Stimulated activated CD4-positive, alpha-beta T cell treated with anti-CD3 and anti-CD28 coated beads, TNF-alpha, amount 100 ng/mL, for 24 hours (primary cell): ENCODE data around the gene TET2.

Experiments used
- DNase-seq, 3 experiments: peaks; one replicate each; pipeline ENCODE4 v3.0.0-alpha.2; 2020; ENCODE audit warnings: low read depth in 3 of 3

The TET2 gene

DNA sequence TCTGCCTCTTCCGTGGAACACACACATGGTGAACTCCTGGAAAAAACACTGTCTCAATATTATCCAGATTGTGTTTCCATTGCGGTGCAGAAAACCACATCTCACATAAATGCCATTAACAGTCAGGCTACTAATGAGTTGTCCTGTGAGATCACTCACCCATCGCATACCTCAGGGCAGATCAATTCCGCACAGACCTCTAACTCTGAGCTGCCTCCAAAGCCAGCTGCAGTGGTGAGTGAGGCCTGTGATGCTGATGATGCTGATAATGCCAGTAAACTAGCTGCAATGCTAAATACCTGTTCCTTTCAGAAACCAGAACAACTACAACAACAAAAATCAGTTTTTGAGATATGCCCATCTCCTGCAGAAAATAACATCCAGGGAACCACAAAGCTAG lies 87.9 kb downstream of the TET2 start:
- no peak for DNase-seq

DNA sequence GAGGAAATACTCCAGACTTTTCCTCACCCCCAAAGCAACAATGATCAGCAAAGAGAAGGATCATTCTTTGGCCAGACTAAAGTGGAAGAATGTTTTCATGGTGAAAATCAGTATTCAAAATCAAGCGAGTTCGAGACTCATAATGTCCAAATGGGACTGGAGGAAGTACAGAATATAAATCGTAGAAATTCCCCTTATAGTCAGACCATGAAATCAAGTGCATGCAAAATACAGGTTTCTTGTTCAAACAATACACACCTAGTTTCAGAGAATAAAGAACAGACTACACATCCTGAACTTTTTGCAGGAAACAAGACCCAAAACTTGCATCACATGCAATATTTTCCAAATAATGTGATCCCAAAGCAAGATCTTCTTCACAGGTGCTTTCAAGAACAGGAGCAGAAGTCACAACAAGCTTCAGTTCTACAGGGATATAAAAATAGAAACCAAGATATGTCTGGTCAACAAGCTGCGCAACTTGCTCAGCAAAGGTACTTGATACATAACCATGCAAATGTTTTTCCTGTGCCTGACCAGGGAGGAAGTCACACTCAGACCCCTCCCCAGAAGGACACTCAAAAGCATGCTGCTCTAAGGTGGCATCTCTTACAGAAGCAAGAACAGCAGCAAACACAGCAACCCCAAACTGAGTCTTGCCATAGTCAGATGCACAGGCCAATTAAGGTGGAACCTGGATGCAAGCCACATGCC lies 89.7 kb downstream of the TET2 start:
- no peak for DNase-seq

GRCh38 chr4:105236916-105237311 lies 90.2 kb downstream of the TET2 start:
- DNase-seq, result no peak

GRCh38 chr4:105240037-105240436 lies 93.4 kb downstream of the TET2 start:
- DNase-seq, result no peak

DNA sequence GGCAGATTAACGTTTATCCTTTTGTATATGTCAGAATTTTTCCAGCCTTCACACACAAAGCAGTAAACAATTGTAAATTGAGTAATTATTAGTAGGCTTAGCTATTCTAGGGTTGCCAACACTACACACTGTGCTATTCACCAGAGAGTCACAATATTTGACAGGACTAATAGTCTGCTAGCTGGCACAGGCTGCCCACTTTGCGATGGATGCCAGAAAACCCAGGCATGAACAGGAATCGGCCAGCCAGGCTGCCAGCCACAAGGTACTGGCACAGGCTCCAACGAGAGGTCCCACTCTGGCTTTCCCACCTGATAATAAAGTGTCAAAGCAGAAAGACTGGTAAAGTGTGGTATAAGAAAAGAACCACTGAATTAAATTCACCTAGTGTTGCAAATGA lies 94.8 kb downstream of the TET2 start:
- DNase-seq, result no peak

DNA sequence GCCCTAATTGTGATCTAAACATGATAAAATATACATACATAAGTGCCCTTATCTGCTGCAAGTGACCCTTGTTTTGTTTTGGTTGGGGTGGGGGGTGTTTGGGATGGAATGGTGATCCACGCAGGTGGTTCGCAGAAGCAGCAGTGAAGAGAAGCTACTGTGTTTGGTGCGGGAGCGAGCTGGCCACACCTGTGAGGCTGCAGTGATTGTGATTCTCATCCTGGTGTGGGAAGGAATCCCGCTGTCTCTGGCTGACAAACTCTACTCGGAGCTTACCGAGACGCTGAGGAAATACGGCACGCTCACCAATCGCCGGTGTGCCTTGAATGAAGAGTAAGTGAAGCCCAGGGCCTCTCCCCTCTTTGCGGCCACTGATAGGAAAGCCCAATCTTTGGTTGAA lies 96.8 kb downstream of the TET2 start:
- no peak for DNase-seq

DNA sequence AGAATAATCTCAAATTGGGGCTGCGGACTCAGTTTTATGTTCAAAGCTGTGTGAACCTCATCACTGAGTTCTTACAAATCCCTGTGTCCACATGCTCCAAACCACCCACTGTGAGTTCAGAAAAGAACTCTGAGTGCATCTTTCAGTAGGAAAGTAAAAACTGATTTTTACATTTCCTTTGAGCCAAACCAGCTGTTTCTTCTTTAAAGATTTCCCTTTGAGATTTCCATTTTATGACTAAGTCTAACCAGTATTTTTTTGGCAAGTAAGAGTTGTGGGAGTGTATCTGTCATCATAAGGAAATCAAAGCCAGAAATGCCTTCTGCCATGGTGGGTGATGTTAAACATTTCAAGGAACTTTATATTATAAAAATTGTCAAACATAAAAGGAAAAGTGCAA lies 100.0 kb downstream of the TET2 start:
- no peak for DNase-seq

DNA sequence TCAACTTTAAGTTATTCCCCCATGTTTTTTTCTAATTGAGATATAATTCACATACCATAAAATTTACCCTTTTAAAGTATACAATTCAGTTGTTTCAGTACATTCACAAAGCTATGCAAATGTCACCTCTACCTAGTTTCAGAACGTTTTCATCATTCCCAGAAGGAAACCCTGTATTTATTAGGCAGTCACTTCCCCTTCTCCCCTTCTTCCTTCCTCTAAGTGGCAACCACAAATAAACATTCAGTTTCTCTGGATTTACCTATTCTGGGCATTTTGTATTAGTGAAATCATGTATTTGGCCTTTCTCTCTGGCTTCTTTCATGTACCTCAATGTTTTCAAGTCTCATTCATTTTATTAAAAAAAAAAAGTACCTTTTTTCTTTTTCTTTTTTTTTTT lies 101.9 kb downstream of the TET2 start:
- no peak for DNase-seq

DNA sequence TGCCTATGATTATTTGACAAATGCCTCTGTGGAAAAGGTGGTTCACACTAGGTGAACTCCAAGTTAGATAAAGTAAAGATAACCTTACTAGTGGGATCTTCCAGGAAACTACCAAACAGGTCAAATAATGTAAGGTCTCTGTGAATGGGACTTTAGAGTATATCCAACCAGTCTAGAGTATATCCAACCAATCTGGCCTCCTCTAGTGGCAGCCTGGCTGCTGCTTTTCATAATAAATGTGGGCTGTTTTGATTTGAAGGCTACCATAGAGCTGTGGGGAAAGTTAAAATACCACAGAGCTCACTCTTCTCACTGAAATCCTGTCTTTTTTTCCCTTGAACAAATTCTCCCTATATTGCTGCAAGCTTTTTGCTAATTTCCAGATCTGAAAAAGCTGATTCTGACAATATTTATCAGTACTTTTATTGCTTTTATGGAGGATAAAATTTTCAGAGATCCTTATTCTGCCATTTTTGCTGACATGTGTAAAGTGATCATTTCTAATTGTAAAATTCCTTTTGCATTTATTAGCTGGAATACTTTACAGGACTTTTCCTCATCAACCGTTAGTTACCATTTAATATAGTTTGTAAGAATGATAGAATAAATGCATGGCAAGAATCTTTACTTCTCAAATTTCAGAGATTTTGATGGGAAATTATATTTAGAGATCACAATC lies 111.3 kb downstream of the TET2 start:
- no peak for DNase-seq

DNA sequence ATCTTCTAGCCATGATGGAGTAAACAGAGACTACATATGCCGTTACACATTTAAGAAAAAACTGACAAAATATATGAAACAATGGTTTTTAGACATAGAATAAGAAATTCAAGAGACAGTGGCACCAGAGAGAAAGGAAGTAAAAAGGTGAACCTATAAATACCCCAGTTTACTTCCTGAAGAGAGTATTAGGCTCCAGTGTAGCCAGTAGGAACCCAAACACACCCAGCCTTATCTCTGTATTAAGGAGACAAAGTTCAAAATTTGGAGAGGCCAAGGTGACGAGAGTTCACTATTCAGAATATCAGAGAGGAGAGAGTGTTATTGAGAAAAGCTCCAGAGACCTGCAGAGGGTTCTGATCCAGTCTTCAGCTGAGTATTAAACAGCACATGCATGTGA lies 119.0 kb downstream of the TET2 start:
- DNase-seq, result no peak

GRCh38 chr4:105267280-105267679 lies 120.6 kb downstream of the TET2 start:
- no peak for DNase-seq

DNA sequence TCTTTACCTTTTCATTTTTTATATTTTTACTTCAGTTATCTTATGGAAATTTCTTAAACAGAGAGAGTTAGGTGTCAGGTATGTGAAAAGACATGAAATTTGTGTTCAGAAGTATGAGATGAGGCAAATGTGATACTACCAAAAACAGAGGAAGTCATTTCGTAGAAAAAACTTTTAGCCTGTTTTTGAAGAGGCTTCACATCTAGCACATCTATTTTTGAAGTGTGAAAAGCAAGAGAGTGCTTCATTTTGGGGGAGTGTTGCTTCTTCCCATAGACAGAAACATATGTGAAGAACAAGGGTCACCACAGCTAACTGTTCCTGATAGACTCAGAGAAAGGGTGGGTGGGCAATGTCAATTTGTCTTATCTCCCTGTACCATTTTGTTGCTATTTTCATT lies 125.3 kb downstream of the TET2 start:
- DNase-seq, result no peak

GRCh38 chr4:105273230-105273629 lies 126.6 kb downstream of the TET2 start:
- no peak for DNase-seq

GRCh38 chr4:105274090-105274489 lies 127.4 kb downstream of the TET2 start:
- DNase-seq, result no peak

- DNase-seq, result no peak
Observed at GRCh38 chr4:105274504-105274903, 127.8 kb downstream of the TET2 start.

GRCh38 chr4:105276361-105277104 lies 129.9 kb downstream of the TET2 start:
- no peak for DNase-seq

DNA sequence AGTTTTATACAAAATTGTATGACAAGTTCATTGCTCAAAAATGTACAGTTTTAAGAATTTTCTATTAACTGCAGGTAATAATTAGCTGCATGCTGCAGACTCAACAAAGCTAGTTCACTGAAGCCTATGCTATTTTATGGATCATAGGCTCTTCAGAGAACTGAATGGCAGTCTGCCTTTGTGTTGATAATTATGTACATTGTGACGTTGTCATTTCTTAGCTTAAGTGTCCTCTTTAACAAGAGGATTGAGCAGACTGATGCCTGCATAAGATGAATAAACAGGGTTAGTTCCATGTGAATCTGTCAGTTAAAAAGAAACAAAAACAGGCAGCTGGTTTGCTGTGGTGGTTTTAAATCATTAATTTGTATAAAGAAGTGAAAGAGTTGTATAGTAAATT lies 131.0 kb downstream of the TET2 start:
- no peak for DNase-seq

DNA sequence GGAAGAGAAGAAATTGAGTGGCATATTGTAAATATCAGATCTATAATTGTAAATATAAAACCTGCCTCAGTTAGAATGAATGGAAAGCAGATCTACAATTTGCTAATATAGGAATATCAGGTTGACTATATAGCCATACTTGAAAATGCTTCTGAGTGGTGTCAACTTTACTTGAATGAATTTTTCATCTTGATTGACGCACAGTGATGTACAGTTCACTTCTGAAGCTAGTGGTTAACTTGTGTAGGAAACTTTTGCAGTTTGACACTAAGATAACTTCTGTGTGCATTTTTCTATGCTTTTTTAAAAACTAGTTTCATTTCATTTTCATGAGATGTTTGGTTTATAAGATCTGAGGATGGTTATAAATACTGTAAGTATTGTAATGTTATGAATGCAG lies 132.6 kb downstream of the TET2 start:
- DNase-seq, result no peak

GRCh38 chr4:105280338-105281123 lies 133.9 kb downstream of the TET2 start:
- DNase-seq, result no peak

DNA sequence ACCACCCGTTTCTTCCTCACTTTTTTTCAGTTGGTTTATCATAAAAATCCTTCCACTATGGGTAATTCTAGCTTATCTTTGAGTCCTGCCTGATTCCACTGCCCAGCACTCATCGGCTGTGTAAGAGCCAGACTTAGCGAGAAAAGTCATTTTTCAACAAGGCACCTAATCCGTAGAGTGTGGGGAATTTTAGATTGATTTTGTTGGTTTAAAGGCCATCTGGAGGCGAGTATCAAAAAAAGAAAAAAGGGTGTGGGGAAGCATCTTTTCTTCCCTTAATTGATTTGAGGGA lies 134.4 kb downstream of the TET2 start:
- no peak for DNase-seq

GRCh38 chr4:105282489-105282888 lies 135.8 kb downstream of the TET2 start:
- DNase-seq, result no peak

DNA sequence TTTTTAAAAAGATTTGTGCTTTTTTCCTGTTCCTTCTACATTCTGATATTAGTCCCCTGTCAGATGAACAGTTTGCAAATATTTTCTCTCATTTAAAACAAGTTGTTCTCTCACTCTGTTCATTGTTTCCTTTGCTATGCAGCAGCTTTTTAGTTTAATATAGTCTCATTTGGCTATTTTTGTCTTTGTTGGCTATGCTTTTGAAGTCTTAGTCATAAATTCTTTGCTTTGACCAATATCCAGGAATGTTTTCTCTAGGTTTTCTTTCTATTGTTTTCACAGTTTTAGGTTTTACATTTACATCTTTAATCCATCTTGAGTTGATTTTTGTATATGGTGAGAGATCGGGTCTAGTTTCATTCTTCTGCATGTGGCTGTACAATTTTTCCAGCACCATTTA lies 136.8 kb downstream of the TET2 start:
- DNase-seq, result no peak
